Chondrocyte (in vitro differentiated cells): ENCODE measurements around the gene NFIC. TPM values are rescaled to one million over a fixed set of nuclear protein-coding genes. Genes with fewer than 3 reads are reported as not detected.

Source experiments
- DNase-seq: peaks from one replicate; pipeline ENCODE4 v3.0.0; 2021; ENCODE audit warnings: mixed read lengths, low spot score
- H3K27ac Mint-ChIP-seq: one replicate; pipeline ENCODE4 v1.8.0; 2021; ENCODE audit warnings: mild to moderate bottlenecking, moderate library complexity, mixed read lengths; ENCODE audit not compliant: unreplicated experiment
- H3K27me3 Mint-ChIP-seq: 2 replicates; pipeline ENCODE4 v1.8.0; 2021; ENCODE audit warnings: low read depth, mixed read lengths
- H3K36me3 Mint-ChIP-seq: 2 replicates; pipeline ENCODE4 v1.8.0; 2021; ENCODE audit warnings: low read depth, mixed read lengths
- H3K4me1 Mint-ChIP-seq: 2 replicates; pipeline ENCODE4 v1.8.0; 2021; ENCODE audit warnings: low read depth, mild to moderate bottlenecking, mixed read lengths
- H3K4me3 Mint-ChIP-seq: one replicate; pipeline ENCODE4 v1.8.0; 2021; ENCODE audit warnings: mild to moderate bottlenecking, moderate library complexity, mixed read lengths; ENCODE audit not compliant: unreplicated experiment
- H3K9me3 Mint-ChIP-seq: 2 replicates; pipeline ENCODE4 v1.8.0; 2021; ENCODE audit warnings: low read depth, mixed read lengths
- total RNA-seq: library from RNA; stranded (reverse); gene quantifications from 3 replicates; pipeline ENCODE4 v1.2.1, GENCODE V29; 2021
- TF ChIP-seq, protein P1 (sequence below): fragments of 200-600 bp; sonication (generic); IDR thresholded peaks from 2 replicates; pipeline ENCODE4 v1.5.0; 2021; ENCODE audit warnings: antibody characterized with exemption, mild to moderate bottlenecking, moderate library complexity

Gene NFIC
- total RNA-seq, 1 donor from 2014 or later: 81.5 TPM

GRCh38 chr19:3491396-3492119 is 125.2 kb downstream of the NFIC start:
- Mint-ChIP-seq H3K4me3 (no peak overlapping the region), H3K27ac (no peak overlapping the region), H3K4me1 (no peaks in the 10 kb centered on the region), H3K27me3 (no peaks in the 10 kb centered on the region), H3K9me3 (peaks cover 3% of the 10 kb centered on the region), H3K36me3 (peaks cover 14% of the 10 kb centered on the region)
- no peak for DNase-seq
- TF ChIP-seq, protein P1, sequence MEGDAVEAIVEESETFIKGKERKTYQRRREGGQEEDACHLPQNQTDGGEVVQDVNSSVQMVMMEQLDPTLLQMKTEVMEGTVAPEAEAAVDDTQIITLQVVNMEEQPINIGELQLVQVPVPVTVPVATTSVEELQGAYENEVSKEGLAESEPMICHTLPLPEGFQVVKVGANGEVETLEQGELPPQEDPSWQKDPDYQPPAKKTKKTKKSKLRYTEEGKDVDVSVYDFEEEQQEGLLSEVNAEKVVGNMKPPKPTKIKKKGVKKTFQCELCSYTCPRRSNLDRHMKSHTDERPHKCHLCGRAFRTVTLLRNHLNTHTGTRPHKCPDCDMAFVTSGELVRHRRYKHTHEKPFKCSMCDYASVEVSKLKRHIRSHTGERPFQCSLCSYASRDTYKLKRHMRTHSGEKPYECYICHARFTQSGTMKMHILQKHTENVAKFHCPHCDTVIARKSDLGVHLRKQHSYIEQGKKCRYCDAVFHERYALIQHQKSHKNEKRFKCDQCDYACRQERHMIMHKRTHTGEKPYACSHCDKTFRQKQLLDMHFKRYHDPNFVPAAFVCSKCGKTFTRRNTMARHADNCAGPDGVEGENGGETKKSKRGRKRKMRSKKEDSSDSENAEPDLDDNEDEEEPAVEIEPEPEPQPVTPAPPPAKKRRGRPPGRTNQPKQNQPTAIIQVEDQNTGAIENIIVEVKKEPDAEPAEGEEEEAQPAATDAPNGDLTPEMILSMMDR: no peak

DNA sequence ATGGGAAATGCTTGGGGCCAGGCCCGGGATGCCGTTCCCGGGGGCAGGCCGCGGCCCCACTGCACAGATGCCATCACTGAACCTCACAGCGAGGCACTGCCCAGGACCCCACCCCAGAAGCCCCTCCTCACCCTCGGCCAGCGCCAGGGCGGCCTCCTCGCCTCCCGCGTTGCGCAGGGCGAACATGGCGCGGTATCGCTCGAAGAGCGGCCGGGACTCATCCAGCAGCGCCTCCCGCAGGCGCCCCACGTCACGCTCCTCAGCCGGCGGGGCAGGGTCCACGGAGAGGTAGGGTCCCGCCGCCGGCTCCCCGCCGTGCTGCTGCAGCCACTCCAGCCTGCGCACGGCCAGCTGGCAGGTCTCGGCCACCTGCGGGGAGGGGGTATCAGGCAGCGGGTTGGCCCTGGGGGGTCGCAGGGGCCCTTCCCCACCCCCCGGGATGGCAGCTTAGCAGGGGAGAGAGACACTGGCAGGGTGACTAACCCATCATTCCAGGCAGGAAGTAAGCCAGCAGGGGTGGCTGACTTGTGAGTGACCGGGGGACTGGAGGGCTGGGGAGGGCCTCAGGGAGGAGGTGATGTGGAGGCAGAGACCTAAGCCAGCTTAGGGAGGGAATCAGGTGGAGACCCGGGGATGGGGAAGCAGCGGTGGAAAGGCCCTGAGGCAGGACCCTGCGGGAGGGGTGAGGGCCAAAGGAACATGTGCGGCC is 125.9 kb downstream of the NFIC start:
- H3K4me1 Mint-ChIP-seq: no peaks in the 10 kb centered on the region
- TF ChIP-seq, protein P1: no peak

GRCh38 chr19:3492919-3493318 is 126.5 kb downstream of the NFIC start:
- no peak for DNase-seq
- H3K9me3 Mint-ChIP-seq: peaks cover 1% of the 10 kb centered on the region

More for the DNA sequence above, 125.9 kb downstream of the NFIC start:
- Mint-ChIP-seq H3K9me3 (no peaks in the 10 kb centered on the region), H3K4me3 (no peak overlapping the region), H3K36me3 (peaks cover 12% of the 10 kb centered on the region), H3K27ac (no peak overlapping the region), H3K27me3 (no peaks in the 10 kb centered on the region)
- no peak for DNase-seq

GRCh38 chr19:3493651-3494050 is 127.3 kb downstream of the NFIC start:
- Mint-ChIP-seq H3K36me3 (peaks cover 14% of the 10 kb centered on the region), H3K27me3 (no peaks in the 10 kb centered on the region), H3K4me1 (peaks cover 3% of the 10 kb centered on the region), H3K9me3 (peaks cover 2% of the 10 kb centered on the region), H3K4me3 (no peak overlapping the region), H3K27ac (no peak overlapping the region)
- no peak for DNase-seq
- TF ChIP-seq, protein P1: no peak

More at GRCh38 chr19:3492919-3493318, 126.5 kb downstream of the NFIC start:
- H3K27ac Mint-ChIP-seq: no peak overlapping the region
- H3K4me1 Mint-ChIP-seq: peaks cover under 1% of the 10 kb centered on the region
- TF ChIP-seq, protein P1: no peak
- H3K4me3 Mint-ChIP-seq: no peak overlapping the region
- H3K27me3 Mint-ChIP-seq: no peaks in the 10 kb centered on the region
- peaks cover 13% of the 10 kb centered on the region for H3K36me3 Mint-ChIP-seq

- Mint-ChIP-seq H3K4me1 (peaks cover 4% of the 10 kb centered on the region), H3K27me3 (no peaks in the 10 kb centered on the region), H3K9me3 (peaks cover 2% of the 10 kb centered on the region), H3K4me3 (no peak overlapping the region), H3K36me3 (peaks cover 14% of the 10 kb centered on the region), H3K27ac (no peak overlapping the region)
- TF ChIP-seq, protein P1: no peak
- no peak for DNase-seq
Measured at GRCh38 chr19:3494051-3494450, 127.7 kb downstream of the NFIC start.
